PC-3 (cell line): ENCODE data around the gene STAT6. TPM values are rescaled to one million over a fixed set of nuclear protein-coding genes. Genes with fewer than 3 reads are reported as not detected.

Source experiments
- ATAC-seq: fragments of 200-7000 bp; cut with Tn5 transposase; 2 replicates; pipeline ENCODE4 v1.9.1; 2020; ENCODE audit warnings: mild to moderate bottlenecking, moderate library complexity
- BruUV-seq: library from RNA; stranded (reverse); fragments of 400-500 nt; replicated peaks from 2 replicates; lab custom pipeline; 2021; lab: Mats Ljungman, UMichigan
- CTCF ChIA-PET: fragments of 300-600 bp; sonication (Branson Sonifier 250); formaldehyde crosslinking; loops from one replicate; lab custom pipeline; 2022; ENCODE audit warnings: antibody characterized with exemption; lab: Charles Lee
- POLR2A ChIA-PET: fragments of 300-600 bp; sonication (Branson Sonifier 250); formaldehyde crosslinking; loops from one replicate; lab custom pipeline; 2022; ENCODE audit warnings: antibody characterized with exemption; ENCODE audit not compliant: unreplicated experiment; lab: Charles Lee
- DNase-seq: peaks from one replicate; pipeline ENCODE4 v3.0.0-alpha.2; 2015
- H2AFZ ChIP-seq: fragments of 300-600 bp; sonication (generic); 2 replicates; pipeline ENCODE4 v1.6.0; 2016; ENCODE audit warnings: antibody characterized with exemption, low read length
- H3F3A ChIP-seq: fragments of 300-600 bp; sonication (generic); one replicate; pipeline ENCODE4 v1.6.0; 2017; ENCODE audit warnings: antibody characterized with exemption, low read length, control low read depth, mild to moderate bottlenecking; ENCODE audit not compliant: unreplicated experiment
- H3K27ac ChIP-seq: fragments of 300-600 bp; sonication (generic); 2 replicates; pipeline ENCODE4 v1.5.1; 2016; ENCODE audit warnings: mild to moderate bottlenecking, low read length
- H3K27me3 ChIP-seq: fragments of 300-600 bp; sonication (generic); 2 replicates; pipeline ENCODE4 v1.6.1; 2016; ENCODE audit warnings: low read length, mixed read lengths
- H3K36me3 ChIP-seq: fragments of 300-600 bp; sonication (generic); 2 replicates; pipeline ENCODE4 v1.6.1; 2016; ENCODE audit warnings: low read depth, mixed run types, low read length, mixed read lengths
- H3K4me1 ChIP-seq: fragments of 300-600 bp; sonication (generic); 2 replicates; pipeline ENCODE4 v1.5.1; 2016; ENCODE audit warnings: low read length; ENCODE audit not compliant: insufficient read depth
- H3K4me2 ChIP-seq: fragments of 300-600 bp; sonication (generic); 2 replicates; pipeline ENCODE4 v1.6.0; 2016; ENCODE audit warnings: low read length
- H3K4me3 ChIP-seq: fragments of 300-600 bp; sonication (generic); 2 replicates; pipeline ENCODE4 v1.5.1; 2016; ENCODE audit warnings: mild to moderate bottlenecking, low read length, mixed read lengths
- H3K79me2 ChIP-seq: fragments of 300-600 bp; sonication (generic); 2 replicates; pipeline ENCODE4 v1.6.1; 2017; ENCODE audit warnings: low read length, mixed read lengths
- H3K9ac ChIP-seq: fragments of 300-600 bp; sonication (generic); 2 replicates; pipeline ENCODE4 v1.6.0; 2016; ENCODE audit warnings: mild to moderate bottlenecking, low read length
- H3K9me2 ChIP-seq: fragments of 300-600 bp; sonication (generic); replicated peaks from 2 replicates; pipeline ENCODE4 v1.6.1; 2016; ENCODE audit warnings: mixed run types, low read length, mixed read lengths
- H3K9me3 ChIP-seq: fragments of 300-600 bp; sonication (generic); 2 replicates; pipeline ENCODE4 v1.6.1; 2016; ENCODE audit warnings: low read length, mixed read lengths
- H4K20me1 ChIP-seq: fragments of 300-600 bp; sonication (generic); 2 replicates; pipeline ENCODE4 v1.6.1; 2016; ENCODE audit warnings: low read length, mixed read lengths
- CTCF ChIP-seq: fragments of 300-600 bp; sonication (generic); conservative IDR thresholded peaks from 2 replicates; pipeline ENCODE4 v1.5.1; 2017; ENCODE audit warnings: antibody characterized with exemption, low read depth, mild to moderate bottlenecking, low read length
- EZH2 ChIP-seq: fragments of 300-600 bp; sonication (generic); IDR thresholded peaks from one replicate; pipeline ENCODE4 v1.6.1; 2017; ENCODE audit warnings: antibody characterized with exemption, mild to moderate bottlenecking, low read length; ENCODE audit not compliant: unreplicated experiment
- EZH2phosphoT487 ChIP-seq: fragments of 300-600 bp; sonication (generic); IDR thresholded peaks from 2 replicates; pipeline ENCODE4 v1.6.1; 2018; ENCODE audit warnings: mild to moderate bottlenecking, antibody characterized with exemption, low read length, borderline replicate concordance
- intact Hi-C: fragments of 100-400 bp; cut with micrococcal nuclease; formaldehyde crosslinking; loops from 2 replicates; pipeline ENCODE4 v1.9.0; 2023
- total RNA-seq: library from RNA; depleted of rRNA; stranded (reverse); fragments of >200 nt; gene quantifications from 2 replicates; pipeline ENCODE4 v1.2.3, GENCODE V29; 2014

STAT6 gene
- total RNA-seq, 1 experiment from 2014 or later: 28.4 TPM

GRCh38 chr12:57116580-57117281, 5.6 kb upstream of the STAT6 start:
- no peak overlapping the region for H3K4me2 ChIP-seq
- H4K20me1 ChIP-seq: no peaks in the 10 kb centered on the region
- intact Hi-C loops: no loop called here
- no peaks in the 10 kb centered on the region for H3K27me3 ChIP-seq
- no peak for DNase-seq
- no peak overlapping the region for H3K9ac ChIP-seq
- no peak overlapping the region for H3K27ac ChIP-seq
- no peaks in the 10 kb centered on the region for H3K9me2 ChIP-seq
- no peaks in the 10 kb centered on the region for H3K9me3 ChIP-seq
- TF ChIP-seq EZH2phosphoT487 (no peak), EZH2 (no peak), CTCF (no peak)
- ChIA-PET POLR2A (no interaction called here), CTCF (interaction anchor here (0.6 kb wide), 1 partner anchor 66 kb away, joined by 3 read pairs; no protein-coding TSS in a partner anchor)
- no peak overlapping the region for H3K4me3 ChIP-seq
- H3K4me1 ChIP-seq: peaks cover 29% of the 10 kb centered on the region
- H3K36me3 ChIP-seq: no peaks in the 10 kb centered on the region
- no peaks in the 10 kb centered on the region for H3F3A ChIP-seq
- no TSS peak for BruUV-seq
- H3K79me2 ChIP-seq: no peaks in the 10 kb centered on the region
- ATAC-seq: no peak
- H2AFZ ChIP-seq: no peak overlapping the region

- Histone ChIP-seq H3F3A (no peaks in the 10 kb centered on the region), H3K36me3 (no peaks in the 10 kb centered on the region), H3K9ac (peak overlapping the region; percentile 6; the same call in 1 of the 2 replicates), H3K4me1 (peaks cover 32% of the 10 kb centered on the region), H4K20me1 (no peaks in the 10 kb centered on the region), H3K27me3 (no peaks in the 10 kb centered on the region), H3K4me2 (peak overlapping the region; percentile 95), H3K79me2 (no peaks in the 10 kb centered on the region), H3K9me3 (no peaks in the 10 kb centered on the region), H3K27ac (peak overlapping the region; percentile 82), H2AFZ (peak overlapping the region; percentile 74), H3K4me3 (peak overlapping the region; percentile 69; the same call in 1 of the 2 replicates), H3K9me2 (no peaks in the 10 kb centered on the region)
- no TSS peak for BruUV-seq
- intact Hi-C loops: loop anchor here (1.0 kb wide), 2 partner anchors 43 to 104 kb away; no protein-coding TSS in a partner anchor
- ATAC-seq: no peak
- no peak for DNase-seq
- CTCF ChIA-PET: interaction anchor here (0.8 to 2.6 kb wide), 8 partner anchors 11 to 104 kb away, joined by 4 to 78 read pairs (median 8); partner anchors contain the start of genes NAB2 and NEMP1
- TF ChIP-seq CTCF (peak; percentile 91; the same call in 1 of the 2 replicates), EZH2 (no peak), EZH2phosphoT487 (no peak)
- POLR2A ChIA-PET: interaction anchor here (0.5 to 1.5 kb wide), 6 partner anchors 15 to 117 kb away, joined by 3 to 11 read pairs (median 6); partner anchors contain the start of gene LRP1
Observed at GRCh38 chr12:57112492-57113294, 1.5 kb upstream of the STAT6 start.
